ENCODE data around the gene RAB1B.
"Not testable (repeated sequence)": the region's sequence is repeated elsewhere in the genome, so short reads cannot be mapped to it uniquely, and the experiment has no call there.

Gene RAB1B

DNA sequence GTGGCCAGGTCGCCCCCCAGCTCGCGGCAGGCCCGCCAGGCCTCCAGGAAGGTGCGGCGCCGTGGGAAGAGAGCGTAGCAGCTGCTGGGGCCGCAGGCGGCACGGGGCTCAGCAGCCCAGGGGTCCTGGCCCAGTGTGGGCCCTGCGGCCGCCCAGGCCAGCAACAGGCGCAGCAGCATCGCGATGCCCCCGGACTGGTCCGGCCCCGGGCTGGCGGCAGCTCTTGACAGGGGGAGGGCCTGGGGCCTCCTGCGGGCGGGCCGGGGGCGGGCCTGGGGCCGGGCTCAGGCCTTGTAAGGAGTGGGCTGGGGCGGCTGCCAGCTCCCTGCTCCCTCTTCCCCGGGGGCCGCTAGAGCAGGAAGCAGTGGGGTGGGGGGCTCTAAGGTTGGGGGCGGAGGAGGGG lies 48.4 kb downstream of the RAB1B start, which contains the start of gene CD248:
CD248 (minus strand) TSS at position 196 of the 403 bp plus-strand sequence; CDS start at position 179, 17 bp downstream.
- no peak within 1 kb of the TSS for H3K27ac ChIP-seq

DNA sequence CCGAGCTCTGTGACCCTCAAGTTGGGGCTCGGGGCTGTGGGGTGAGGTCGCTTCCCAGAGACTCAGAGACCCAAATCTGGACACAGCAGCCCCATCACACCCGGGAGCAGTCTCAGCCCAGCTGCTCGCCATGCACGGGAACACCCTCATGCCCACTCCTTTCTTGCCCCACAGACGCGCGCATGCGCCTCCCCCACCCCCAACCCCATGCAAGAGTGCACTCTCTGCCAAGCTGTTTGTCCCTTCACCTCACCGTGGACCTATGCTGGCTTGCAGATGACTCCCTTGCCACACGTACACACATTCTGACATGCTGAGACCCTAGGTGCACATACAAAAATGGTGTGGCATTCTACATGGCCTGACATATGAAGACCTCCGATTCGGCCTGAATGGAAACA lies 48.9 kb downstream of the RAB1B start:
- no peak overlapping the region for H3K27ac ChIP-seq

More for the DNA sequence above, 48.4 kb downstream of the RAB1B start, which contains the start of gene CD248:
- TF ChIP-seq, protein P1, sequence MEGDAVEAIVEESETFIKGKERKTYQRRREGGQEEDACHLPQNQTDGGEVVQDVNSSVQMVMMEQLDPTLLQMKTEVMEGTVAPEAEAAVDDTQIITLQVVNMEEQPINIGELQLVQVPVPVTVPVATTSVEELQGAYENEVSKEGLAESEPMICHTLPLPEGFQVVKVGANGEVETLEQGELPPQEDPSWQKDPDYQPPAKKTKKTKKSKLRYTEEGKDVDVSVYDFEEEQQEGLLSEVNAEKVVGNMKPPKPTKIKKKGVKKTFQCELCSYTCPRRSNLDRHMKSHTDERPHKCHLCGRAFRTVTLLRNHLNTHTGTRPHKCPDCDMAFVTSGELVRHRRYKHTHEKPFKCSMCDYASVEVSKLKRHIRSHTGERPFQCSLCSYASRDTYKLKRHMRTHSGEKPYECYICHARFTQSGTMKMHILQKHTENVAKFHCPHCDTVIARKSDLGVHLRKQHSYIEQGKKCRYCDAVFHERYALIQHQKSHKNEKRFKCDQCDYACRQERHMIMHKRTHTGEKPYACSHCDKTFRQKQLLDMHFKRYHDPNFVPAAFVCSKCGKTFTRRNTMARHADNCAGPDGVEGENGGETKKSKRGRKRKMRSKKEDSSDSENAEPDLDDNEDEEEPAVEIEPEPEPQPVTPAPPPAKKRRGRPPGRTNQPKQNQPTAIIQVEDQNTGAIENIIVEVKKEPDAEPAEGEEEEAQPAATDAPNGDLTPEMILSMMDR (conservative IDR thresholded peaks at IDR 0.05) = no peak

DNA sequence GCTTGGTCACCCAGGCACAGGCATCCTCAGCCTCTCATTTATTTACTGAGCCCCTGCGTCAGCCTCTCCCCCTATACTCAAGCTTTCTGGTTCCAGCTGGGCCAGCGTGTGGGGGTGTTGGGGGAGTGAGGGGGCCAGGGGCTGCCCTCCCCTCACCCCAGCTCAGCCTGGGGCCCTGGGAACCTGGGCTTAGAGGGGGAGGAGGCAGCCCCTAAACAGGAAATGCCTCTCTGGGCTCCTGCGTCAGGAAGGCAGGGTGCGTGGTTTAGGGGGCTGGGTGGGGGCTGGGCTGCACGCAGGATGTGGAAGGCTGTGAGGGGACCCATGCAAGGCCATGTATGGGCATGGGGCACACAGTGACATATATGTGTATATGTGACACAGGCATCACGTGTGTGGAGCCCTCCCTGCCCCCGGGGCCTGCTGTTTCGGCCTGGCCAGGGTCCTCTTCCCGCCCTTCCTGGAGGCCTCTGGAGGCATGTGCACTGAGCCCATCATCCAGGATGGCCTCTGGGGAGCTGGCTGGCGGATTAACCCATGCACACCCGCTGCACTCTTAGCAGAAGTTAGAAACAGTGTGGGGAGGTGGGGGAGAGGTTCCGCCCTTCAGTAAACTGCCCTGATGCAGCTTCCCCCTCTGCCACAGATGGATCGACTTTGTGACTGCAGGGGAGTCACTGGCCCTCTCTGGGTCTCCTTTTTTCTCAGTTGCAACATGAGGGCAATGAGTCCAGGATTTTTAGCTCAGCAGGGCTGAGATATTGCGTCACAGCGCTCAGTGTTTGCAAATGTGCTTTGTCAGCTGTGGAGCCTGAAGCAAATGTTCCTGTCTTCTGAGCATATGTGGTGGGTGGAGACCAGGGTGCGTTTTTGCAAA lies 49.5 kb downstream of the RAB1B start:
- TF ChIP-seq, protein P1 (conservative IDR thresholded peaks at IDR 0.05) = no peak
- no peak overlapping the region for H3K27ac ChIP-seq

More for the DNA sequence above, 48.9 kb downstream of the RAB1B start:
- TF ChIP-seq, protein P1 (conservative IDR thresholded peaks at IDR 0.05) = no peak

DNA sequence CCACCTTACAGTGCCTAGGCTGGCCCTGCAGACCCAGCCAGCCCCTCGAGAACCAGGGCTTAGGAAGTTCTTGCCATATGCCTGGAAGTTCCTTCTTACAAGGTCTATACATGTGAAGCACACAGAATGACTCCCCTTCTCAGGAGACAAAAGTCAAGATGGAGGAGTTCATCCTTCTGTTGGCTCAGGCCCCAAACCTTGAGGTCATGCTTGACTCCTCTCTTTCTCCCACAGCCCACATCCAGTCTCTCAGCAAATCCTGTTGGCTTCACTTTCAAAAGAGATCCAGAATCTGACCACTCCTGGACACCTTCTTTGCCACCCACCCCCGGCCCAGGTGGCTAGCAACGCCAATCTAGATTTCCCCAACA lies 50.1 kb downstream of the RAB1B start:
- H3K27ac ChIP-seq = no peak overlapping the region
- TF ChIP-seq, protein P1 (conservative IDR thresholded peaks at IDR 0.05) = no peak

DNA sequence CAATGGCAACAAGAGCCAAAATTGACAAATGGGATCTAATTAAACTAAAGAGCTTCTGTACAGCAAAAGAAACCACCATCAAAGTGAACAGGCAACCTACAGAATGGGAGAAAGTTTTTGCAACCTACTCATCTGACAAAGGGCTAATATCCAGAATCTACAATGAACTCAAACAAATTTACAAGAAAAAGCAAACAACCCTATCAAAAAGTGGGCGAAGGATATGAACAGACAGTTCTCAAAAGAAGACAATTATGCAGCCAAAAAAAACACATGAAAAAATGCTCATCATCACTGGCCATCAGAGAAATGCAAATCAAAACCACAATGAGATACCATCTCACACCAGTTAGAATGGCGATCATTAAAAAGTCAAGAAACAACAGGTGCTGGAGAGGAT lies 51.9 kb downstream of the RAB1B start:
- H3K27ac ChIP-seq = not testable (repeated sequence)

DNA sequence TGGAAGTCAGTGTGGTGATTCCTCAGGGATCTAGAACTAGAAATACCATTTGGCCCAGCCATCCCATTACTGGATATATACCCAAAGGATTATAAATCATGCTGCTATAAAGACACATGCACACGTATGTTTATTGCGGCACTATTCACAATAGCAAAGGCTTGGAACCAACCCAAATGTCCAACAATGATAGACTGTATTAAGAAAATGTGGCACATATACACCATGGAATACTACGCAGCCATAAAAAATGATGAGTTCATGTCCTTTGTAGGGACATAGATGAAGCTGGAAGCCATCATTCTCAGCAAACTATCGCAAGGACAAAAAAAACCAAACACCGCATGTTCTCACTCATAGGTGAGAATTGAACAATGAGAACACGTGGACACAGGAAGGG lies 52.3 kb downstream of the RAB1B start:
- H3K27ac ChIP-seq = not testable (repeated sequence)

DNA sequence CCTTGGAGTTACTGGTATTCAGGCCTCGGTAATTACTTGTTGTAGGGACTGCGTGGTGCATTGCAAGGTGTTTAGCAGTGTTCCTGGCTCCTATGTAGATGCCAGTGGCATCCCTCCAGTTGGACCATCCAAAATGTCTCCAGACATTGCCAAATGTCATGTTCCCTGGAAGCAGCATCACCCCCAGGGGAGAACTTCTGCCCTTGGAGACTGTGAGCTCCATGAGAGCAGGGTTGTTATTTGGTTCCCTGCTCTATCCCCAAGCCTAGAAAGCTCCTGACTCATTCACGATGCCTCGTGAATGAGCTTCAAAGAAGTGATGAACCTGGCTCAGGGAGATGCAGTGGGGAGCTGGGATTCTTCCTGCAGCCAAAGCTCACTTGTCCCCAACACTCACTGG lies 53.2 kb downstream of the RAB1B start:
- no peak overlapping the region for H3K27ac ChIP-seq
- TF ChIP-seq, protein P1 (conservative IDR thresholded peaks at IDR 0.05) = no peak

DNA sequence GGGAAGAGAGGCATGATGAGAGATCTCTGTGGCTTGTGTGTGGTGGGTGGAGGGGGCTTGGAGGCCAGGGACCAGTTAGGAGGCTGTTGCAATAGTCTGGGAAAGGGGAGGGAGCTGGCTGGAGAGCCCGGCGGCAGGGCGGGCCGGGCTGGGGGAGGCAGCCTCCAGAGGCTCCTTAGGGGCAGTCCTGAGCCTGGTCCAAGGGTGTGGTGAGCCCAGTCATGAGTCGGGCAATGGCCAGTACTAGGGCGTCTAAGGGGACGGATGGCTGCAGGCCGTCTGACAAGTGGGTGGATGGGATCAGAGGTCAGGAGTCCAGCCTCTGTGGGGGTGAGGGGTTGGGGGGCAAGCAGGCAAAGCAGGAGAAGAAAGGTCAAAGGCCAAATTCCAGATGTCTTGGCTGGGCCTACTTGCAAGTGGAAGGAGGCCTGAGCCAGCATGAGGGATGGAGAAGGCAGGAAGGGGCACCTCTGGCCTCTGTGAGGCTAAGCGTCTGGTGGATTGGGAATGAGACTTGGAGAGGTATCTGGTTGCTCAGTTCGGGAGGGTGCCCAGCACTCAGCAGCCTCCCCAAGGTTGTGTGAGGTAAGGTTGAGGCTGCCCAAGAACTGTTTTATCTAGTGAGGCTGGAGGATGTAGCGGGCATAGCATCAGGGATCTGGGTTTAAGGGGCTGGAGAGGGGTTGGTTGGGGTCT lies 54.4 kb downstream of the RAB1B start:
- TF ChIP-seq, protein P1 (conservative IDR thresholded peaks at IDR 0.05) = no peak
- H3K27ac ChIP-seq = no peak overlapping the region
